Hepatocyte (in vitro differentiated cells): ENCODE measurements around the gene EEF1AKMT1. TPM values are rescaled to one million over a fixed set of nuclear protein-coding genes. Genes with fewer than 3 reads are reported as not detected.
"Not testable (repeated sequence)": the region's sequence is repeated elsewhere in the genome, so short reads cannot be mapped to it uniquely, and the experiment has no call there.

Experiments used
- DNase-seq: peaks from one replicate; pipeline ENCODE4 v3.0.0-alpha.2; 2016; ENCODE audit warnings: low spot score
- H2AFZ ChIP-seq: fragments of 200-600 bp; sonication (generic); 2 replicates; pipeline ENCODE4 v1.6.0; 2016; ENCODE audit warnings: antibody characterized with exemption, mild to moderate bottlenecking
- H3K27ac ChIP-seq: fragments of 200-600 bp; sonication (generic); 2 replicates; pipeline ENCODE4 v1.5.1; 2016; ENCODE audit warnings: mild to moderate bottlenecking
- H3K27me3 ChIP-seq: fragments of 200-600 bp; sonication (generic); 2 replicates; pipeline ENCODE4 v1.6.1; 2016
- H3K36me3 ChIP-seq: fragments of 200-600 bp; sonication (generic); replicated peaks from 2 replicates; pipeline ENCODE4 v1.5.1; 2016; ENCODE audit warnings: low read depth; ENCODE audit not compliant: insufficient read depth
- H3K4me1 ChIP-seq: fragments of 200-600 bp; sonication (generic); 2 replicates; pipeline ENCODE4 v1.5.1; 2016; ENCODE audit warnings: mild to moderate bottlenecking, moderate library complexity; ENCODE audit not compliant: insufficient read depth
- H3K4me2 ChIP-seq: fragments of 200-600 bp; sonication (generic); 2 replicates; pipeline ENCODE4 v1.6.0; 2016
- H3K4me3 ChIP-seq: fragments of 200-600 bp; sonication (generic); 2 replicates; pipeline ENCODE4 v1.5.1; 2016; ENCODE audit warnings: mild to moderate bottlenecking
- H3K79me2 ChIP-seq: fragments of 200-600 bp; sonication (generic); 2 replicates; pipeline ENCODE4 v1.6.0; 2017; ENCODE audit warnings: mild to moderate bottlenecking
- H3K9me2 ChIP-seq: fragments of 200-600 bp; sonication (generic); replicated peaks from 2 replicates; pipeline ENCODE4 v1.6.0; 2017; ENCODE audit warnings: mild to moderate bottlenecking; ENCODE audit not compliant: insufficient read depth
- H3K9me3 ChIP-seq: fragments of 200-600 bp; sonication (generic); 2 replicates; pipeline ENCODE4 v1.5.1; 2016; ENCODE audit warnings: low read depth, mild to moderate bottlenecking
- H4K20me1 ChIP-seq: fragments of 200-600 bp; sonication (generic); 2 replicates; pipeline ENCODE4 v1.6.0; 2016; ENCODE audit warnings: mild to moderate bottlenecking; ENCODE audit not compliant: insufficient read depth, poor library complexity, severe bottlenecking
- EZH2 ChIP-seq: fragments of 200-600 bp; sonication (generic); IDR thresholded peaks from 2 replicates; pipeline ENCODE4 v1.6.1; 2016; ENCODE audit warnings: antibody characterized with exemption, mild to moderate bottlenecking, borderline replicate concordance
- EZH2phosphoT487 ChIP-seq: fragments of 200-600 bp; sonication (generic); IDR thresholded peaks from one replicate; pipeline ENCODE4 v1.6.1; 2018; ENCODE audit warnings: antibody characterized with exemption, mild to moderate bottlenecking, low read depth, moderate library complexity; ENCODE audit not compliant: unreplicated experiment, severe bottlenecking
- WGBS: methylation state at CpG from one replicate; pipeline ENCODE4 v1.1.6; 2016; ENCODE audit warnings: low lambda C conversion rate; ENCODE audit errors: missing lambda C conversion rate; 5-methylcytosine and 5-hydroxymethylcytosine counted together
- polyA plus RNA-seq: library from polyadenylated mRNA; unstranded; fragments of >200 nt; fragmentation: Nextera tagmentation; extraction: Ambion mirVana; gene quantifications from 2 replicates; pipeline ENCODE4 v1.2.1, GENCODE V29; 2016
- total RNA-seq: library from RNA; depleted of rRNA; stranded (reverse); fragments of >200 nt; gene quantifications from 2 replicates; pipeline ENCODE4 v1.2.3, GENCODE V29; 2014
- TF ChIP-seq, protein P1 (sequence below): fragments of 200-600 bp; sonication (generic); IDR thresholded peaks from 2 replicates; pipeline ENCODE4 v1.5.1; 2016; ENCODE audit warnings: antibody characterized with exemption, mild to moderate bottlenecking; ENCODE audit not compliant: poor library complexity

EEF1AKMT1 gene
- total and polyA plus RNA-seq, 2 experiments from 2014 or later: 9.2 to 13.6 TPM

DNA sequence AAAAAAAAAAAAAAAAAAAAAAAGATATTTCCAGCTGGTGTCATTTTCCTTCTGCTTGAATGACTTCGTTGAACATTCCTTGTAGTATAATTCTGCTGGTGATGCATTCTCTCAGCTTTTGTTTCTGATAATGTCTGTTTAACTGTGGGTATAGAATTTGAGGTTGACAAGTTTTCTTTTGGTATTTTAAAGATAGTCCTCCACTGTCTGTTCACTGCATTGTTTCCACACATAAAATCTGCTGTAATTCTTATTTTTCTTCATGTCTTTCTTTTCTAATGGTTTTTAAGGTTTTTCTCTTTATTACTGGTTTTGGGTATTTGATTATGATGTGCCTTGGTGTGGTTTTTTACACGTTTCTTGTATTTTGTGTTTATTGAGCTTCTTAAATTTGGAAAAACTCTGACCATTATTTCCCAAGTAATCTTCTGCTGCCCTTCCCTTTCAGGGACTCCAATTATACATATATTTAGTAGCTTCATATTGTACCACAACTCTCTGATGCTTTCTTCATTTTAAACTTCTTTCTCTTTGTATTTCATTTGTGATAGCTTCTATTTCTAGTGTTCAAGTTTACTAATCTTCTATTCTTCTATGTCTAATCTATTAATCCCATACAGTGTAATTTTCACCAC, 6.3 kb downstream of the EEF1AKMT1 start:
- no peak for DNase-seq
- Histone ChIP-seq H3K4me2 (no peak overlapping the region), H3K9me3 (peaks cover 18% of the 10 kb centered on the region), H3K27me3 (no peaks in the 10 kb centered on the region), H3K4me1 (no peaks in the 10 kb centered on the region), H3K36me3 (no peaks in the 10 kb centered on the region), H2AFZ (no peak overlapping the region), H4K20me1 (no peaks in the 10 kb centered on the region), H3K9me2 (no peaks in the 10 kb centered on the region), H3K79me2 (peaks cover 10% of the 10 kb centered on the region), H3K27ac (no peak overlapping the region), H3K4me3 (no peak overlapping the region)
- TF ChIP-seq, protein P1, sequence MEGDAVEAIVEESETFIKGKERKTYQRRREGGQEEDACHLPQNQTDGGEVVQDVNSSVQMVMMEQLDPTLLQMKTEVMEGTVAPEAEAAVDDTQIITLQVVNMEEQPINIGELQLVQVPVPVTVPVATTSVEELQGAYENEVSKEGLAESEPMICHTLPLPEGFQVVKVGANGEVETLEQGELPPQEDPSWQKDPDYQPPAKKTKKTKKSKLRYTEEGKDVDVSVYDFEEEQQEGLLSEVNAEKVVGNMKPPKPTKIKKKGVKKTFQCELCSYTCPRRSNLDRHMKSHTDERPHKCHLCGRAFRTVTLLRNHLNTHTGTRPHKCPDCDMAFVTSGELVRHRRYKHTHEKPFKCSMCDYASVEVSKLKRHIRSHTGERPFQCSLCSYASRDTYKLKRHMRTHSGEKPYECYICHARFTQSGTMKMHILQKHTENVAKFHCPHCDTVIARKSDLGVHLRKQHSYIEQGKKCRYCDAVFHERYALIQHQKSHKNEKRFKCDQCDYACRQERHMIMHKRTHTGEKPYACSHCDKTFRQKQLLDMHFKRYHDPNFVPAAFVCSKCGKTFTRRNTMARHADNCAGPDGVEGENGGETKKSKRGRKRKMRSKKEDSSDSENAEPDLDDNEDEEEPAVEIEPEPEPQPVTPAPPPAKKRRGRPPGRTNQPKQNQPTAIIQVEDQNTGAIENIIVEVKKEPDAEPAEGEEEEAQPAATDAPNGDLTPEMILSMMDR: no peak
- no peak for TF ChIP-seq EZH2phosphoT487
- TF ChIP-seq EZH2: no peak
- 100% methylated on average over 2 of the region's 2 CpGs for WGBS

GRCh38 chr13:20760872-20761271, 12.9 kb downstream of the EEF1AKMT1 start:
- Histone ChIP-seq H3K79me2 (no peaks in the 10 kb centered on the region), H3K9me2 (no peaks in the 10 kb centered on the region), H3K27ac (no peak overlapping the region), H3K36me3 (peaks cover 3% of the 10 kb centered on the region), H2AFZ (no peak overlapping the region), H3K9me3 (no peaks in the 10 kb centered on the region), H3K4me3 (no peak overlapping the region), H3K27me3 (no peaks in the 10 kb centered on the region), H3K4me2 (no peak overlapping the region), H4K20me1 (no peaks in the 10 kb centered on the region), H3K4me1 (no peaks in the 10 kb centered on the region)
- 91% methylated on average over 3 of the region's 3 CpGs for WGBS
- DNase-seq: no peak
- TF ChIP-seq EZH2phosphoT487 (no peak), EZH2 (no peak)
- TF ChIP-seq, protein P1: no peak

DNA sequence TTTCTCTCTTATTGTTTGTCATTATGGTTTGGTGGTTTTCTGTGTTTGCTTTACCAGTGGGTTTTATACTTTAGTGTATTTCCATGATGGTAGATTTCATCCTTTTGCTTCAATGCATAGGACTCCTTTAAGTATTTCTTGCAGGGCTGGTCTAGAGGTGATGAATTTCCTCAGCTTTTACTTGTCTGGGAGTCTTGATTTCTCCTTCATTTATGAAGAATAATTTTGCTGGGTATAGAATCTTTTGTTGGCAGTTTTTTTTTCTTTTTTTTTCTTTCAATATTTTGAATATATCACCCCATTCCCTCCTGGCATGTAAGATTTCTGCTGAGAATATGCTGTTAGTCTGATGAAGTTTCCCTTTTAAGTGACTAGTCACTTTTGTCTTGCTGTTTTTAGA, 19.8 kb downstream of the EEF1AKMT1 start:
- Histone ChIP-seq H3K79me2 (no peaks in the 10 kb centered on the region), H3K4me3 (no peak overlapping the region), H3K27me3 (no peaks in the 10 kb centered on the region), H3K27ac (no peak overlapping the region), H3K9me2 (no peaks in the 10 kb centered on the region), H3K36me3 (peaks cover 3% of the 10 kb centered on the region), H3K9me3 (peaks cover 19% of the 10 kb centered on the region), H2AFZ (no peak overlapping the region), H4K20me1 (no peaks in the 10 kb centered on the region), H3K4me1 (no peaks in the 10 kb centered on the region), H3K4me2 (no peak overlapping the region)
- TF ChIP-seq EZH2 (no peak), EZH2phosphoT487 (no peak)
- TF ChIP-seq, protein P1: no peak
- no peak for DNase-seq

DNA sequence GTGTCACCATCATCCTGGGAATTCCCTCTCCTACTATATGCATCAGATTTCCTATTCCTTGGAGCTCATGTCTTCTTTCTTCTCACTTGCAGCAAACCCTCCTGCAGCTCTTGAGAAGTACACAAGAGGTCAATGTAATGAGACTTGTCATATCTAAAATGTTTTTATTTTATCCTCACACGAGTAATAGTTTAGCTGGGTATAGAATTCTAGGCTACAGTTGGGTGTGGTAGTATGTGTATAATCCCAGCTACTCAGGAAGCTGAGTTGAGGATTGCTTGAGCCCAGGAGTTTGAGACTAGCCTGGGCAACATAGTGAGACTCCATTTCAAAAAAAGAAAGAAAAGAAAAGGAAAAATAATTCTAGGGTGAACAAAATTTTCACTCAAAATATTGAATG, 24.4 kb downstream of the EEF1AKMT1 start:
- H3K4me2 ChIP-seq: no peak overlapping the region
- H3K4me3 ChIP-seq: no peak overlapping the region
- DNase-seq: no peak
- no peaks in the 10 kb centered on the region for H4K20me1 ChIP-seq
- H3K9me3 ChIP-seq: peaks cover 19% of the 10 kb centered on the region
- H2AFZ ChIP-seq: no peak overlapping the region
- no peaks in the 10 kb centered on the region for H3K4me1 ChIP-seq
- no peaks in the 10 kb centered on the region for H3K9me2 ChIP-seq
- no peak overlapping the region for H3K27ac ChIP-seq
- H3K27me3 ChIP-seq: no peaks in the 10 kb centered on the region
- WGBS: 83% methylated on average over 1 of the region's 1 CpG
- H3K79me2 ChIP-seq: no peaks in the 10 kb centered on the region
- no peak for TF ChIP-seq EZH2phosphoT487
- TF ChIP-seq, protein P1: no peak
- no peak for TF ChIP-seq EZH2
- no peaks in the 10 kb centered on the region for H3K36me3 ChIP-seq

- not testable (repeated sequence) for H3K4me1 ChIP-seq, H2AFZ ChIP-seq, H3K36me3 ChIP-seq, H3K27ac ChIP-seq, H3K9me3 ChIP-seq, DNase-seq, H3K9me2 ChIP-seq, H3K4me3 ChIP-seq, H4K20me1 ChIP-seq, H3K4me2 ChIP-seq, H3K27me3 ChIP-seq, H3K79me2 ChIP-seq
- 95% methylated on average over 4 of the region's 4 CpGs for WGBS
Measured at GRCh38 chr13:20743830-20744404, 29.8 kb downstream of the EEF1AKMT1 start.
